Measurements from ENCODE around the gene SLC8A2.
"Not testable (repeated sequence)": the region's sequence is repeated elsewhere in the genome, so short reads cannot be mapped to it uniquely, and the experiment has no call there.

Gene SLC8A2

GRCh38 chr19:47386582-47386981 is 85.1 kb downstream of the SLC8A2 start:
- H3K4me3 Mint-ChIP-seq, H3K9me3 Mint-ChIP-seq, H3K27me3 Mint-ChIP-seq, H3K36me3 Mint-ChIP-seq, H3K27ac Mint-ChIP-seq: not testable (repeated sequence)
- H3K4me1 Mint-ChIP-seq, result peaks cover 16% of the 10 kb centered on the region

- Mint-ChIP-seq H3K36me3 (peaks cover 11% of the 10 kb centered on the region), H3K4me1 (peaks cover 21% of the 10 kb centered on the region)
- not testable (repeated sequence) for H3K4me3 Mint-ChIP-seq, H3K9me3 Mint-ChIP-seq, H3K27ac Mint-ChIP-seq, H3K27me3 Mint-ChIP-seq
These were observed 87.2 kb downstream of the SLC8A2 start for GRCh38 chr19:47384533-47384932.

- Mint-ChIP-seq H3K4me1 (peaks cover 21% of the 10 kb centered on the region), H3K36me3 (peaks cover 11% of the 10 kb centered on the region)
- H3K27me3 Mint-ChIP-seq, H3K9me3 Mint-ChIP-seq, H3K27ac Mint-ChIP-seq, H3K4me3 Mint-ChIP-seq: not testable (repeated sequence)
These were observed 87.8 kb downstream of the SLC8A2 start for GRCh38 chr19:47383890-47384289.

GRCh38 chr19:47381653-47382279 is 89.9 kb downstream of the SLC8A2 start:
- H3K27me3 Mint-ChIP-seq, result no peaks in the 10 kb centered on the region
- peaks cover 11% of the 10 kb centered on the region for H3K36me3 Mint-ChIP-seq
- H3K27ac Mint-ChIP-seq, result peak overlapping the region; percentile 86
- H3K4me3 Mint-ChIP-seq, result no peak overlapping the region
- peaks cover 21% of the 10 kb centered on the region for H3K4me1 Mint-ChIP-seq
- H3K9me3 Mint-ChIP-seq, result no peaks in the 10 kb centered on the region

- Mint-ChIP-seq H3K4me3 (no peak overlapping the region), H3K27me3 (no peaks in the 10 kb centered on the region), H3K4me1 (peaks cover 21% of the 10 kb centered on the region), H3K9me3 (no peaks in the 10 kb centered on the region), H3K36me3 (peaks cover 11% of the 10 kb centered on the region), H3K27ac (peak overlapping the region; percentile 86)
These were observed 90.6 kb downstream of the SLC8A2 start for GRCh38 chr19:47381121-47381520.

GRCh38 chr19:47380559-47380958 is 91.1 kb downstream of the SLC8A2 start:
- no peaks in the 10 kb centered on the region for H3K27me3 Mint-ChIP-seq
- H3K27ac Mint-ChIP-seq, result no peak overlapping the region
- peaks cover 11% of the 10 kb centered on the region for H3K36me3 Mint-ChIP-seq
- no peak overlapping the region for H3K4me3 Mint-ChIP-seq
- H3K4me1 Mint-ChIP-seq, result peaks cover 21% of the 10 kb centered on the region
- no peaks in the 10 kb centered on the region for H3K9me3 Mint-ChIP-seq

GRCh38 chr19:47379381-47379938 is 92.2 kb downstream of the SLC8A2 start:
- H3K36me3 Mint-ChIP-seq, result peaks cover 11% of the 10 kb centered on the region
- no peaks in the 10 kb centered on the region for H3K27me3 Mint-ChIP-seq
- H3K4me3 Mint-ChIP-seq, result no peak overlapping the region
- H3K27ac Mint-ChIP-seq, result no peak overlapping the region
- no peaks in the 10 kb centered on the region for H3K9me3 Mint-ChIP-seq
- peaks cover 21% of the 10 kb centered on the region for H3K4me1 Mint-ChIP-seq

GRCh38 chr19:47378246-47378645 is 93.4 kb downstream of the SLC8A2 start:
- Mint-ChIP-seq H3K27ac (no peak overlapping the region), H3K4me3 (no peak overlapping the region), H3K4me1 (peaks cover 17% of the 10 kb centered on the region), H3K9me3 (no peaks in the 10 kb centered on the region), H3K36me3 (peaks cover 11% of the 10 kb centered on the region), H3K27me3 (no peaks in the 10 kb centered on the region)

All from activated naive CD4-positive, alpha-beta T cell treated with anti-CD3 and anti-CD28 coated beads, Interleukin-2, amount 50 U/mL, for 24 hours (primary cell).